Skeletal muscle satellite cell (primary cell): Measurements from ENCODE around the gene RAD23B.

Experiments used
- H3K27me3 ChIP-seq: 2 replicates; pipeline ENCODE4 v1.7.0; 2013; ENCODE audit warnings: low read length; ENCODE audit not compliant: control insufficient read depth, insufficient read depth
- H3K36me3 ChIP-seq: 2 replicates; pipeline ENCODE4 v1.7.0; 2013; ENCODE audit warnings: mild to moderate bottlenecking, control low read depth, low read length; ENCODE audit not compliant: insufficient read depth
- H3K4me1 ChIP-seq: 2 replicates; pipeline ENCODE4 v1.7.0; 2013; ENCODE audit warnings: low read length; ENCODE audit not compliant: control insufficient read depth, insufficient read depth
- H3K4me2 ChIP-seq: 2 replicates; pipeline ENCODE4 v1.7.0; 2013; ENCODE audit warnings: mild to moderate bottlenecking, low read length
- H3K4me3 ChIP-seq: 2 replicates; pipeline ENCODE4 v1.7.0; 2013; ENCODE audit warnings: low read length
- H3K9ac ChIP-seq: 2 replicates; pipeline ENCODE4 v1.7.0; 2013; ENCODE audit warnings: mild to moderate bottlenecking, low read depth, low read length, moderate library complexity
- H3K9me3 ChIP-seq: replicated peaks from 2 replicates; pipeline ENCODE4 v1.7.0; 2013; ENCODE audit warnings: mild to moderate bottlenecking, control low read depth, low read length

RAD23B gene

DNA sequence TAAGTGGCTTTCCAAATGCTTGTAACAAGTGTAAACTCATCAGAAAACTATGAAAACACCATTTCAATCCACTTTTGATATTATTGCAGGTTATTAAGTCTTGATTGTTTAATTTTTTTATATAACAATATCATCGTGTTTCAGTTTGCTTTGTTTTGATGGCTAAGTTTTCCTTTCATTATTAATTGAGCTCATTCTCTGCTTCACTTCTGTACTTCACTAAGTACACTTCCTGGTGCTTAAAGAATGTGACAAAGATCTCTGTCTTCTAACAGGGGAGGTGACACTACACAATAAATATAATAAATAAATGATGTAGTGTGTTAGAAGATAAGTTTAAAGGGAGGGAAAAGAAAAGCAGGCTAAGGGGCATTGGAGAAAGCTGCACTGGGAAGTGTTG, 13.0 kb upstream of the RAD23B start:
- Histone ChIP-seq H3K4me2 (no peak overlapping the region), H3K4me3 (no peak overlapping the region), H3K9me3 (no peaks in the 10 kb centered on the region), H3K27me3 (no peaks in the 10 kb centered on the region), H3K9ac (no peak overlapping the region), H3K4me1 (peaks cover 22% of the 10 kb centered on the region), H3K36me3 (no peaks in the 10 kb centered on the region)

DNA sequence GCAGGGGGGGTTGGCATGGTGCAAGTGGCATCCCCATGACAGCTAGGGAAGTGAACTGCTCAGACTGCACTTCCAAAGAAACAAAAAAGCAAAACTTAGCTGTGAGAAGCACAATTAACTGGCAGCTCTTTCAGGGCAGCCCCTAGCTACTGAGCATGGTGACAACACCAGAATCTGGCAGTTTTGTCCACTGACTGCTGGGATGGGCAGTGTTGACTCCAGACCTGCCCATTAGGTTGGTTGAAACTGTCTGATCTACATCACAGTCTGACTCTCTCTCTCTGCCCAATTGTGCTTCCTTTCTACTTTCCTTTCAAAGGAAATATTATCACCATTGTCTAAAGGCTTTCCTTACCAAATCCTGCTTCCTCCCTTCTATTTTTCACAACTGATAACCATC, 12.5 kb upstream of the RAD23B start:
- H3K36me3 ChIP-seq = no peaks in the 10 kb centered on the region
- H3K4me2 ChIP-seq = no peak overlapping the region
- no peaks in the 10 kb centered on the region for H3K9me3 ChIP-seq
- no peak overlapping the region for H3K4me3 ChIP-seq
- H3K27me3 ChIP-seq = no peaks in the 10 kb centered on the region
- H3K4me1 ChIP-seq = peaks cover 27% of the 10 kb centered on the region
- H3K9ac ChIP-seq = no peak overlapping the region

DNA sequence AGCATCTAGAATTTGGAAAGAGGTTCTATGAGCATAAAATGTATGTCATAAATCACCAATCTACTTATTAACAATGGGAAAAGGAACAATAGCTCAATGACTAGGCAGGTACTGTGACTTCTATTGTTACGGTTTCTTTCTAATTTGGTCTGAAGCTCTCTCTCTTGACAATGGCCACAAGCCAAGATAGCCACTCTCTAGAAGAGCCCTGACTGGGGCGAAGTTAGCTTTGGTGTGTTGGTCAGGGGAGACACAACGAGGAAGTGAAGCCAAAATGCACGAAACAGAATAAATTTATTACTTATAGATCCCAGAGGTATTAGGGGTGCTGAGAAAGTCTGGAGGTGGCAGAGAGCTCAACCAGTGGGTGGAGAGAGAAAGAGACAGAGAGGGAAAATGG, 9.4 kb upstream of the RAD23B start:
- no peak overlapping the region for H3K4me3 ChIP-seq
- H3K9me3 ChIP-seq = no peaks in the 10 kb centered on the region
- peaks cover 42% of the 10 kb centered on the region for H3K4me1 ChIP-seq
- no peaks in the 10 kb centered on the region for H3K27me3 ChIP-seq
- no peaks in the 10 kb centered on the region for H3K36me3 ChIP-seq
- H3K9ac ChIP-seq = no peak overlapping the region
- H3K4me2 ChIP-seq = no peak overlapping the region

DNA sequence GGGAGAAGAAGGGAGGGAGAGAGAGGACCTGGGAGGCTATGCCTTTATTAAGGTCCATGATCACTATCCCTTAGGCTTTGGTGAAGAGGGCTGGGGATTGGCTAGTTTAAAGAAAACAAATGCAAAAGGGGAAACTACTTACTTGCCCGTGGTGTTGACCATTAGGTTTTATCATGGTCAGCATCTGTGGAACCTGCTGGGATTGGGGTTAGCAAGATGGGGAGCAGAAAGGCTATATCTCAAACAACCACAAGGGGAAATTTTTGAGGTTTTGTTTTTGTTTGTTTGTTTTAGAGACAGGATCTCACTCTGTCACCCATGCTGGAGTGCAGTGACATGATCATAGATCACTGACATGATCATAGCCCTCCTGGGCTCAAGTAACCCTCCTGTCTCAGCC, 9.0 kb upstream of the RAD23B start:
- no peaks in the 10 kb centered on the region for H3K27me3 ChIP-seq

DNA sequence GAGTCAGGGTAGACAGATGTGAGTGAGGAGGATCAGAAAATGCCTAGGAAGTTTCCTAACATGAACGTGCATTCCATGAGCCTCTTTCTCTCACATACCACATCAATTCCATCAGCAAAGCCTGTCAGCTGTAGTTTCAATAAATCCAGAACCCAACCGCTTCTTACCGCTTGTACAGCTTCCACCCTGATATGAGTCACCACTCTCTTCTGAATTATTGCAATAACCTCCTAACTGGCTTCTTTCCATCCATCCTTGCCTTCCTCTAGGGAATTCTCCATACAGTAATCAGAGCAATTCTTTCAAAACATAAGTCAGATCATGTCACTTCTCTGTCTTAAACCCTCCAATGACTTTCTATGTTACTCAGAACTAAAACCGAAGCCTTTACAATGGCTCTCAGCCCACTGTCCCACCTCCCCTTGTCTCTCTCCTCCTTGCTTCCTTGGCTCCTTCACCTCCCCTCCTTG, 8.1 kb upstream of the RAD23B start:
- H3K27me3 ChIP-seq = no peaks in the 10 kb centered on the region
- H3K9ac ChIP-seq = peak overlapping the region; percentile 40
- no peak overlapping the region for H3K4me3 ChIP-seq
- peaks cover 39% of the 10 kb centered on the region for H3K4me1 ChIP-seq
- H3K9me3 ChIP-seq = no peaks in the 10 kb centered on the region
- no peaks in the 10 kb centered on the region for H3K36me3 ChIP-seq
- H3K4me2 ChIP-seq = peak overlapping the region; percentile 59

More for the DNA sequence above, 9.0 kb upstream of the RAD23B start:
- no peaks in the 10 kb centered on the region for H3K36me3 ChIP-seq
- no peaks in the 10 kb centered on the region for H3K9me3 ChIP-seq
- no peak overlapping the region for H3K9ac ChIP-seq
- H3K4me1 ChIP-seq = peaks cover 42% of the 10 kb centered on the region
- peak overlapping the region; percentile 30 for H3K4me2 ChIP-seq
- no peak overlapping the region for H3K4me3 ChIP-seq

DNA sequence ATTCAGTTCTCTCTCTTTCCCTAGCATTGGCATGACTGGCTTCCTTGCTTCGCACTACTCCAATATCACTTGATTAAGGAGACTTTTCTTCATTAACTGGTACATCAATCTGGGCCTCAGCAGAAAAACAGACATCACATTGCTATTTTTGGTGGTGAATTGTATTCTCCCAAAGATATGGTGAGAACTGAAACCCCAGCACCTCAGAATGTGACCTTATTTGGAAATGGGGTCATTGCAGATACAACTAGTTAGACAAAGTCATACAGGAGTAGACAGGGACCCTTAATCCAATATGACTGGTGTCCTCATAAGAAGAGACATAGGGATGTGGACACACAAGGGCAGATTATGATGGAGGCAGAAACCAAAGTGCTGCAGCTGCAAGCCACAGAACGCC, 7.5 kb upstream of the RAD23B start:
- H3K27me3 ChIP-seq = no peaks in the 10 kb centered on the region
- no peaks in the 10 kb centered on the region for H3K9me3 ChIP-seq
- no peak overlapping the region for H3K4me3 ChIP-seq
- peak overlapping the region; percentile 59 for H3K4me2 ChIP-seq
- H3K4me1 ChIP-seq = peaks cover 34% of the 10 kb centered on the region
- H3K36me3 ChIP-seq = no peaks in the 10 kb centered on the region
- H3K9ac ChIP-seq = peak overlapping the region; percentile 40

DNA sequence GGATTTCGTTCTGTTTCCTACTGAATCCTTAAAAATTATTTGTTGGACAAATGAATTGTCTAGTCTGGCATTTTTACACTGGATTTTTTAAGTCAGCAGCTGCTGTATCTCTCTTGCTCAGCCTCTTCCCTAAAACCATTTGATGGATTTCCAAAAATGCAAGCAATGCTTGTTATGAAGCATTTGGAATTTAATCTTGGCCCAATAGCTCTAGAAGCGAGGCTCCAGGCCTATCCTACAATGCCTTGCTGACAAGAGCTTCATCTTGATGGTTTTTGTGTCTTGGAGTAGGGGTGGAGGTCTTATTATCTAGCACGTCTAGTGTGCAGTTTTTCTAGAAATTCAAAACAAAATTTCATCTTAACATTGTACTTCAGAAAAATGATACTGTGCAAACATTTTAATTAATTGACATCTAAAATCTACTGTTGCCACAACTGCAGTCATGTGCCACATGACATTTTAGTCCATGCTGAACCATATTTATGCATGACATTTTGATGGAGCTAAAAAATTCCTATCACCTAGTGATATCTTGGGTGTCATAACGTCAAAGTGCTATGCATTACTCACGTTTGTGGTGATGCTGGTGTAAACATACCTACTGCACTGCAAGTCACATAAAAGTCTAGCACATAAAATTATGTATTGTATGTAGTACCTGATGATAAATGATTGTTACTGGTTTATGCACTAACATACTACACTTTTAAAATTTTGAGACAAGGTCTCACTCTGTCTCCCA, 5.9 kb upstream of the RAD23B start:
- Histone ChIP-seq H3K27me3 (no peaks in the 10 kb centered on the region), H3K4me1 (peaks cover 36% of the 10 kb centered on the region), H3K36me3 (no peaks in the 10 kb centered on the region), H3K4me2 (no peak overlapping the region), H3K9me3 (no peaks in the 10 kb centered on the region), H3K9ac (no peak overlapping the region), H3K4me3 (no peak overlapping the region)

DNA sequence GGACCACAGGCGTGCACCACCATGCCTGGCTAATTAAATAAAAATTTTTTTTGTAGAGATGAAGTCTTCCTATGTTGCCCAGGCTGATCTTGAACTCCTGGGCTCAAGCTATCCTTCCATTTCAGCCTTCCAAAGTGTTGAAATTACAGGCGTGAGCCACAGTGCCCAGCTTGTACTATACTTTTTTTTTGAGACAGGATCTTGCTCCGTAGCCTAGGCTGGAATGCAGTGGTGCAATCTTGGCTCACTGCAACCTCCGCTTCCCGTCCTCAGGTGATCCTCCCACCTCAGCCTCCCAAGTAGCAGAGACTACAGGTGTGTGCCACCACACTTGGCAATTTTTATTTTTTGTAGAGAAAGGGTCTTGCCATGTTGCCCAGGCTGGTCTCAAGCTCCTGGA, 5.3 kb upstream of the RAD23B start:
- no peak overlapping the region for H3K4me2 ChIP-seq
- no peaks in the 10 kb centered on the region for H3K27me3 ChIP-seq
- H3K4me3 ChIP-seq = no peak overlapping the region
- peaks cover 40% of the 10 kb centered on the region for H3K4me1 ChIP-seq
- H3K9ac ChIP-seq = no peak overlapping the region
- H3K36me3 ChIP-seq = no peaks in the 10 kb centered on the region
- no peaks in the 10 kb centered on the region for H3K9me3 ChIP-seq

DNA sequence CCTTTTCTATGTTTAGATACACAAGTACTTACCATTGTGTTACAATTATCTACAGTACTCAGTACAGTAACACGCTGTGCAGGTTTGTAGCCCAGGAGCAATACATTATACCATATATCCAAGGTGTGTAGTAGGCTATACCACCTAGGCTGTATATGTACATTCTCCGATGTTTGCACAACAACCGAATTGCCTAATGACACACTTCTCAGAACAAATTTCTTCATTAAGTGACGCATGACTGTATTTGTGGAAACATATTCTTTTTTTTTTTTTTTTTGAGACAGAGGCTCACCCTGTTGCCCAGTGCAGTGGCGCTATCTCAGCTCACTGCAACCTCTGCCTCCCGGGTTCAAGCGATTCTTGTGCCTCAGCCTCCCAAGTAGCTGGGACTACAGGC, 4.0 kb upstream of the RAD23B start:
- H3K4me1 ChIP-seq = peaks cover 33% of the 10 kb centered on the region
- no peak overlapping the region for H3K4me2 ChIP-seq
- no peak overlapping the region for H3K9ac ChIP-seq
- no peaks in the 10 kb centered on the region for H3K27me3 ChIP-seq
- H3K9me3 ChIP-seq = no peaks in the 10 kb centered on the region
- no peak overlapping the region for H3K4me3 ChIP-seq
- H3K36me3 ChIP-seq = no peaks in the 10 kb centered on the region

DNA sequence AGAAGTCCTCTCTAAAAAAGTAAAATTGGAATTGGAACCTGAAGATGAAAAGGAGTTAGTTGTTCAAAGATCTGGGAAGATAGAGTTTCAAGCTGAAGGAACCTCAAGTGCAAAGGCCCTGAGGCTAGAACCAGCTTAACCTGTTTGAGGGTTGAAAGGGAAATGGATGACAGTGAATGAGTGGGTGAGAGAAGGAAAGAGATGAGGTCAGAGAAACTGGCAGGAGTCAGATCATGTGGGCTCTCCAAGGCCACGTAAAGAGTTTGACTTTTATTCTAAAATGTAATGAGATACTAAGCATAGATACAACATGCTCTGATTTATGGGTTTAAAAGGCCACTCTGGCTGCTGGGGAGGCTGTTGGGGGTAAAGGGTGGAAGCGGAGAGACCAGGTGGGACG, 2.5 kb upstream of the RAD23B start:
- no peak overlapping the region for H3K9ac ChIP-seq
- H3K4me1 ChIP-seq = peaks cover 21% of the 10 kb centered on the region
- H3K4me2 ChIP-seq = no peak overlapping the region
- H3K9me3 ChIP-seq = no peaks in the 10 kb centered on the region
- H3K36me3 ChIP-seq = no peaks in the 10 kb centered on the region
- no peaks in the 10 kb centered on the region for H3K27me3 ChIP-seq
- no peak overlapping the region for H3K4me3 ChIP-seq

DNA sequence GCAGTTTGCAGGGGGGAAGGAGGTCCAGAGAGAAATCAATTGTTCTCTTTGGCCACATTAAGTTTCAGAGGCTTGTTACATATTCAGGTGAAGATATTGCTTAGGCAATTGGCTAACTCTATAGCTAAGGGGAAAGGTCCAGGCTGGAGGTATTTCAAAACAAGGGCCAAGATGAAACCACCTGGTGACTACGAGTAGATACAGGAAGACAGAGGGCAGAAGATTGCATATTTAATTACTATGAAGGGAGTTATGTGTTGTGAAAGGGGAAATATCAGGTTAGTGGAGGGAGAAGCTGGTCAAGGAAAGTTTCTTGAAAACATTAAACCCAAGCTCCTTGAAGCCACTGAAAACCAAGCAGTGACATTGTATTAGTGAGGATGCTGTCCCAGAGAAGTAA, 1.9 kb upstream of the RAD23B start:
- Histone ChIP-seq H3K9ac (no peak overlapping the region), H3K4me1 (peaks cover 25% of the 10 kb centered on the region), H3K36me3 (no peaks in the 10 kb centered on the region), H3K4me2 (no peak overlapping the region), H3K9me3 (no peaks in the 10 kb centered on the region), H3K4me3 (no peak overlapping the region), H3K27me3 (no peaks in the 10 kb centered on the region)

DNA sequence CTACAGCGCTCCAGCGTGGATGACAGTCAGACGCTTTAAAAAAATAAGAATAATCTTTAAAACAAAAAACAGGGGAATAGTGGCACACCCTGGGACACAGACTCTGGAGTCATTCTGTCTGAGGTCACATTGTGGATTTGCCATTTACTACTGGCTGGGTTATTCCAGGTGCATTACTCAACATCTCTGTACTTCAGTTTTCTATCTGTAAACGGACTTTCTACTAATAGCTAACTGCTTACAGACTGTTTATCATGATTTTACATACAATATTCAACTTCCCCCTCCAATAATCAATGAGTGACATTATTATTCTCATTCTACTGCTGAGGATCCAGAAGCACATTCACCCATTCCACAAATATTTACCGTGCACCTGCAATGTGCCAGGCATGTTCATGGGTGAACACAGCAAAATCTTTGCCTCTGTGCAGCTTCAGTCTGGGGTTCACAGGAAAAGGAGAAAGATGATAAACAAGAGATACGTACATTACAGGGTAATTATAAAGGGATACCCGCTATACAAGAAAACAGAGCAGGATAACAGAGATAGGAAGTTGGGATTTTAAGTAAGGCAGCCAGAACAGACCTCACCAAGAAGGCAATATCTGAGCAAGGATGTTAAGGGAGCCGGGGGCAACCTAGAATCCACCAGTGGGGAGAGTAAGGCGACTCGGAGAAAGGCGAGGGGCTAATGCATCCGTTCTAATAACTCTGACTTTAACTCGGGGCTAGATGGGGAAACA, 984 bp upstream of the RAD23B start:
- H3K4me1 ChIP-seq = peaks cover 22% of the 10 kb centered on the region
- no peaks in the 10 kb centered on the region for H3K27me3 ChIP-seq
- peak overlapping the region; percentile 87 for H3K9ac ChIP-seq
- no peaks in the 10 kb centered on the region for H3K9me3 ChIP-seq
- peak overlapping the region; percentile 82 for H3K4me2 ChIP-seq
- peak overlapping the region; percentile 73 for H3K4me3 ChIP-seq
- no peaks in the 10 kb centered on the region for H3K36me3 ChIP-seq
